PC-9 (cell line): ENCODE results near the gene INO80E. TPM values are rescaled to one million over a fixed set of nuclear protein-coding genes. Genes with fewer than 3 reads are reported as not detected.
"Not testable (repeated sequence)": the region's sequence is repeated elsewhere in the genome, so short reads cannot be mapped to it uniquely, and the experiment has no call there.

ENCODE experiments used
- BruUV-seq: library from RNA; stranded (reverse); fragments of 400-500 nt; replicated peaks from 2 replicates; lab custom pipeline; 2021; lab: Mats Ljungman, UMichigan
- CTCF ChIA-PET: fragments of 300-600 bp; sonication (Branson Sonifier 250); formaldehyde crosslinking; loops from one replicate; lab custom pipeline; 2022; ENCODE audit warnings: antibody characterized with exemption; lab: Charles Lee
- POLR2A ChIA-PET: fragments of 300-600 bp; sonication (Branson Sonifier 250); formaldehyde crosslinking; loops from one replicate; lab custom pipeline; 2022; ENCODE audit warnings: antibody characterized with exemption; ENCODE audit not compliant: unreplicated experiment; lab: Charles Lee
- DNase-seq, 2 experiments: peaks; one replicate each; pipeline versions ENCODE4 v3.0.0 to v3.0.0-alpha.2; 2015 to 2022; ENCODE audit warnings: mixed read lengths in 1 of 2
- H2AFZ ChIP-seq: fragments of 200-600 bp; sonication (generic); 2 replicates; pipeline ENCODE4 v1.8.1; 2017; ENCODE audit warnings: antibody characterized with exemption
- H3F3A ChIP-seq: fragments of 200-600 bp; sonication (generic); 2 replicates; pipeline ENCODE4 v1.8.1; 2017; ENCODE audit warnings: antibody characterized with exemption, mild to moderate bottlenecking, low read depth; ENCODE audit not compliant: insufficient read depth
- H3K27ac ChIP-seq: fragments of 200-600 bp; sonication (generic); 2 replicates; pipeline ENCODE4 v1.6.1; 2016; ENCODE audit warnings: mixed run types
- H3K27me3 ChIP-seq: fragments of 200-600 bp; sonication (generic); 2 replicates; pipeline ENCODE4 v1.6.1; 2016; ENCODE audit warnings: low read depth, mixed run types; ENCODE audit not compliant: insufficient read depth
- H3K36me3 ChIP-seq: fragments of 200-600 bp; sonication (generic); 2 replicates; pipeline ENCODE4 v1.6.1; 2016; ENCODE audit warnings: low read depth, mixed run types
- H3K4me1 ChIP-seq: fragments of 200-600 bp; sonication (generic); replicated peaks from 2 replicates; pipeline ENCODE4 v1.6.1; 2016; ENCODE audit warnings: mixed run types; ENCODE audit not compliant: insufficient read depth
- H3K4me2 ChIP-seq: fragments of 200-600 bp; sonication (generic); 2 replicates; pipeline ENCODE4 v1.6.1; 2017; ENCODE audit warnings: mixed run types
- H3K4me3 ChIP-seq: fragments of 200-600 bp; sonication (generic); 2 replicates; pipeline ENCODE4 v1.6.1; 2016; ENCODE audit warnings: mixed run types
- H3K79me2 ChIP-seq: fragments of 200-600 bp; sonication (generic); 2 replicates; pipeline ENCODE4 v1.6.1; 2017; ENCODE audit warnings: low read depth, mixed run types
- H3K9me2 ChIP-seq: fragments of 200-600 bp; sonication (generic); 2 replicates; pipeline ENCODE4 v1.8.1; 2017; ENCODE audit warnings: mild to moderate bottlenecking; ENCODE audit not compliant: insufficient read depth
- H3K9me3 ChIP-seq: fragments of 200-600 bp; sonication (generic); 2 replicates; pipeline ENCODE4 v1.8.1; 2016; ENCODE audit warnings: low read depth; ENCODE audit not compliant: insufficient read depth
- H4K20me1 ChIP-seq: fragments of 200-600 bp; sonication (generic); 2 replicates; pipeline ENCODE4 v1.8.1; 2017; ENCODE audit not compliant: insufficient read depth
- EZH2 ChIP-seq: fragments of 200-600 bp; sonication (generic); IDR thresholded peaks from 2 replicates; pipeline ENCODE4 v1.8.0; 2017; ENCODE audit warnings: antibody characterized with exemption, low read depth
- intact Hi-C: fragments of 100-400 bp; cut with micrococcal nuclease; formaldehyde crosslinking; loops from one replicate; pipeline ENCODE4 v1.10.0; 2022; ENCODE audit not compliant: unreplicated experiment
- total RNA-seq: library from RNA; stranded (reverse); gene quantifications from 2 replicates; pipeline ENCODE4 v1.2.3, GENCODE V29; 2021
- TF ChIP-seq, protein P1 (sequence below): fragments of 200-600 bp; sonication (generic); conservative IDR thresholded peaks from 2 replicates; pipeline ENCODE4 v1.6.1; 2017; ENCODE audit warnings: mixed run types, antibody characterized with exemption, mild to moderate bottlenecking, moderate library complexity

INO80E gene
- total RNA-seq, 1 experiment from 2014 or later: 102 TPM

DNA sequence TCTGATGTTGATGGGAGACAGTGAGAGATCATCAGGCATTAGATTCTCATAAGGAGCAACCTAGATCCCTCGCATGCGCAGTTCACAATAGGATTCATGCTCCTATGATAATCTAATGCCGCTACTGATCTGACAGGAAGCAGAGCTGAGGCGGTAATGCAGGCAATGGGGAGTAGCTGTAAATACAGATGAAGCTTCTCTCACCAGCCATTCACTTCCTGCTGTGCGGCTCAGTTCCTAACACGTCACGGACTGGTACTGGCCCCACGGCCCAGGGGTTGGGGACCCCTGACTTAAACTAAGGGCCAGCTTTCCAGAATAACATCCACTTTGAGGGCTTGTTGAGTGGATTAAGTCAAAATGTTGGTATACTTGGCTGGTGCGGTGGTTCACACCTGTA is 36.7 kb upstream of the INO80E start:
- no peaks in the 10 kb centered on the region for H3K9me2 ChIP-seq
- no peak overlapping the region for H3K4me3 ChIP-seq
- no peaks in the 10 kb centered on the region for H3K27me3 ChIP-seq
- TF ChIP-seq, protein P1, sequence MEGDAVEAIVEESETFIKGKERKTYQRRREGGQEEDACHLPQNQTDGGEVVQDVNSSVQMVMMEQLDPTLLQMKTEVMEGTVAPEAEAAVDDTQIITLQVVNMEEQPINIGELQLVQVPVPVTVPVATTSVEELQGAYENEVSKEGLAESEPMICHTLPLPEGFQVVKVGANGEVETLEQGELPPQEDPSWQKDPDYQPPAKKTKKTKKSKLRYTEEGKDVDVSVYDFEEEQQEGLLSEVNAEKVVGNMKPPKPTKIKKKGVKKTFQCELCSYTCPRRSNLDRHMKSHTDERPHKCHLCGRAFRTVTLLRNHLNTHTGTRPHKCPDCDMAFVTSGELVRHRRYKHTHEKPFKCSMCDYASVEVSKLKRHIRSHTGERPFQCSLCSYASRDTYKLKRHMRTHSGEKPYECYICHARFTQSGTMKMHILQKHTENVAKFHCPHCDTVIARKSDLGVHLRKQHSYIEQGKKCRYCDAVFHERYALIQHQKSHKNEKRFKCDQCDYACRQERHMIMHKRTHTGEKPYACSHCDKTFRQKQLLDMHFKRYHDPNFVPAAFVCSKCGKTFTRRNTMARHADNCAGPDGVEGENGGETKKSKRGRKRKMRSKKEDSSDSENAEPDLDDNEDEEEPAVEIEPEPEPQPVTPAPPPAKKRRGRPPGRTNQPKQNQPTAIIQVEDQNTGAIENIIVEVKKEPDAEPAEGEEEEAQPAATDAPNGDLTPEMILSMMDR: no peak
- no peak for TF ChIP-seq EZH2
- H2AFZ ChIP-seq: no peak overlapping the region
- H3K4me2 ChIP-seq: no peak overlapping the region
- DNase-seq: no peak
- no TSS peak for BruUV-seq
- H3K36me3 ChIP-seq: no peaks in the 10 kb centered on the region
- intact Hi-C loops: no loop called here
- H3F3A ChIP-seq: peaks cover 8% of the 10 kb centered on the region; the same call in 1 of the 2 replicates
- H3K9me3 ChIP-seq: no peaks in the 10 kb centered on the region
- H3K79me2 ChIP-seq: no peaks in the 10 kb centered on the region
- ChIA-PET CTCF (no interaction called here), POLR2A (no interaction called here)
- no peaks in the 10 kb centered on the region for H4K20me1 ChIP-seq
- H3K4me1 ChIP-seq: peaks cover 11% of the 10 kb centered on the region
- H3K27ac ChIP-seq: no peak overlapping the region

DNA sequence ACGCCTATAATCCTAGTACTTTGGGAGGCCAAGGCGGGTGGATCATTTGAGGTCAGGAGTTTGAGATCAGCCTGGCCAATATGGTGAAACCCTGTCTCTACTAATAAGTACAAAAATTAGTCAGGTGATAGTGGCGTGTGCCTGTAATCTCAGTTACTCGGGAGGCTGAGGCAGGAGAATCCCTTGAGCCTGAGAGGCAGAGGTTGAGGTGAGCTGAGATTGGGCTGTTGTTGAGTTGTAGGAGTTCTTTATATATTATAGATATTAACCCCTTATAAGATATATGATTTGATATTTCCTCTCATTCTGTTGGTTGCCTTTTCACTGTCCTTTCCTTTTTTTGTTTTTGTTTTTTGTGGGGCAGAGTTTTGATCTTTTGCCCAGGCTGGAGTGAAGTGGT is 36.2 kb upstream of the INO80E start:
- BruUV-seq, H3K9me2 ChIP-seq, H3F3A ChIP-seq, intact Hi-C loops, H3K27ac ChIP-seq, H3K9me3 ChIP-seq, H2AFZ ChIP-seq, H3K4me2 ChIP-seq, H3K27me3 ChIP-seq, DNase-seq, H3K36me3 ChIP-seq, H3K79me2 ChIP-seq, CTCF ChIA-PET, H4K20me1 ChIP-seq, H3K4me3 ChIP-seq: not testable (repeated sequence)
- POLR2A ChIA-PET: interaction anchor here (0.6 kb wide), 1 partner anchor 16 kb away, joined by 4 read pairs; no protein-coding TSS in a partner anchor
- H3K4me1 ChIP-seq: peaks cover 11% of the 10 kb centered on the region

DNA sequence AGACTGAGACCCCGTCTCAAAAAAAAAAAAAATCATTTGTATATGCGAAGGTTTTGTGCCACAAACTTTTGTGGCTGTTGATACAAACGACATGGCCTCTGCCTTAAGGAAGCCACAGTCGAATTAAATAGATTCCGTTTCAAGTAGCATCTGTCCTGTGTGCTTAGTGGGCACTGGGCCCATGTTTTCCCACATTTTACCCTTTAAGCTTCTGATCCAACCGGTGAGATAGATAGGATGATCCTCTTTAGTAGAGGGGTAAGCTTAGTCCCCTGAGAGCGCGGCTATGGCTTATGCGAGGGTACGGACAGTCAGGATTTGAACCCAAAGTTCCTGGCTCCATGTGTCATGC is 34.9 kb upstream of the INO80E start:
- intact Hi-C loops: loop anchor here (1.0 kb wide), 1 partner anchor 35 kb away; the partner anchor contains the start of gene KCTD13

More for the DNA sequence above, 34.9 kb upstream of the INO80E start:
- Histone ChIP-seq H2AFZ (peak overlapping the region; percentile 78), H3K36me3 (no peaks in the 10 kb centered on the region), H4K20me1 (no peaks in the 10 kb centered on the region), H3K4me3 (peak overlapping the region; percentile 78; the same call in 1 of the 2 replicates), H3K27ac (no peak overlapping the region), H3K4me1 (peaks cover 11% of the 10 kb centered on the region), H3K9me2 (no peaks in the 10 kb centered on the region), H3K4me2 (peak overlapping the region; percentile 90), H3K9me3 (no peaks in the 10 kb centered on the region), H3K79me2 (no peaks in the 10 kb centered on the region), H3K27me3 (no peaks in the 10 kb centered on the region), H3F3A (peaks cover 8% of the 10 kb centered on the region; the same call in 1 of the 2 replicates)
- ChIA-PET POLR2A (interaction anchor here (0.6 to 1.8 kb wide), 3 partner anchors 9 to 62 kb away, joined by 3 to 22 read pairs (median 4); partner anchors contain the start of genes SEZ6L2 and TAOK2), CTCF (interaction anchor here (0.6 to 1.0 kb wide), 3 partner anchors 17 to 145 kb away, joined by 3 to 7 read pairs (median 5); partner anchors contain the start of gene PAGR1)
- TF ChIP-seq EZH2: no peak
- TF ChIP-seq, protein P1: no peak
- BruUV-seq: no TSS peak
- DNase-seq: no peak
